NCI-H226 (cell line): Measurements from ENCODE around the gene FOXC1.

Experiments
- DNase-seq: peaks from one replicate; pipeline ENCODE4 v3.0.0-alpha.2; 2015

FOXC1 gene

DNA sequence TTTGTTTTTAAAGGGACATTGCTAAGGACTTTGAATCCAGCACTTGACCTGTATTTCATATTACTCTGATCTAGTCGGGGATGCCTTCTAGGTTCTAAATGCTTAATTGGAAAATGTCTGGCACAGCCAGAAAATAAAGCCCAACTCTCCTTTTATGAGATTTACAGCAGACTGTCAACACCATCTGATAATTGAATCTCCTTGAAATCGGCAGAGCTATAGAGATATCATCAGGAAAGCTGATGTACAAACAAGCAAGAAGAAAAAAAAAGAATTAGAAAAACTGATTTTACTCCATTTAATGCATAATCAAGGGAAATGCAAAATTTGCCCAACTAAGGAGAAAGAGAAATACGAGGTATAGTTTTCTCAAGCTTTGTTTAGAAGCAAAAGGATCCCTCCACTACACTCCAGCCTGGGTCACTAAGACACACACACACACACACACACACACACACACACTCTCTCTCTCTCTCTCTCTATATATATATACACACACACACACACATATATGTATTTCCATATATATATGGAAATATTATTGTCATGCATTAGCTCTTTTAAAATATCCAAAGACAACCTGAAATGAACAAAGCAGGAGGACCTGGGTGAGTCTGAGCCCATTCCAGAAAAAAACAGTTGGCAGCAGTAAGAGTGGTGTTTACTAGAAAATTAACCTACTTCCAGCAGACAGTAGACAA, 9.5 kb upstream of the FOXC1 start:
- no peak for DNase-seq

GRCh38 chr6:1600764-1601157, 9.0 kb upstream of the FOXC1 start:
- no peak for DNase-seq

DNA sequence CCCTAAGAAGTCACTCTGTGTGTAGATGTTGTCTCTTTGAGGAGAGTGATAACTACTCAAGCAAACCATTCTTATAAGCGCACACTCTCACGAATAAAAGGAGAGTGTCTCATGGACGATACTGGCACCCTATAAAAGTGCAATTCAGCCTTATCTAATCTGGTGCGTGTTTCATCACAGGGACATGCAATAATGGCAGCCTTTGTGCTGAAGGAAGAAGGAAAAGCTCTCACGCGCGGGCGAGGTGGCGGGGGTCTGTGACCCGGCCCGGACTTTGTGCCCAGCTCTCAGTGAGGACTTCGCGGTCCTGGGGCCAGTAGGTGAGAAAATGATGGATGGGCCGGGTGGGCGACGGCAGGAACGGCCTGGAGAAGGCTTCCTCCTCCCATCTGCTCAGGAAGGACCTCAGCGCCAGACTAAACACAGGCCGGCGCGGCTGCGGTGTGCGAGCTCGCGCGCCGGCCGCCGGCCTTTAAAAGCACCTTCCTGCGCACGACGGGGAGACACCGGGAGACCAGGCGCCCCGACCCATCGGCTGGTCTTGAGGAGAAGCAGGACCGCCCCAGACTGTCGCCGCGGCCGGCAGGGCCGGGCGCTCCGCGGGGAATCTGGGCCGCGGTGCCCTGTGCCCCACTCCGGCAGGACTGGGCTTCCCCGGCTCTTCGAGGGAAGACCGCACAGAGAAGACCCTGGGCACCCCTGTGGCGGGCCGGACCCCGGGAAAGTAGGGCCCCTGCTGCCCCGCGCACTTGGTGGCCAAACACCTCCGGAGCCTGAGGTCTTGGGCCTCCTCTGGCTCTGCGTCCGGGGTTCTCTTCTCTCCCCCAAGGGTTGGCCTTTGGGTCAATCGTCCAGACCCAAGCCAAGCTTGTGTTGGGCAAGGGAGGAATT, 8.3 kb upstream of the FOXC1 start:
- DNase-seq: no peak

GRCh38 chr6:1602049-1602713, 7.5 kb upstream of the FOXC1 start:
- DNase-seq: no peak

- DNase-seq: no peak
These were observed 6.0 kb upstream of the FOXC1 start for GRCh38 chr6:1603708-1604107.

- peak; percentile 43 for DNase-seq
These were observed 5.3 kb upstream of the FOXC1 start for GRCh38 chr6:1604158-1605003.

DNA sequence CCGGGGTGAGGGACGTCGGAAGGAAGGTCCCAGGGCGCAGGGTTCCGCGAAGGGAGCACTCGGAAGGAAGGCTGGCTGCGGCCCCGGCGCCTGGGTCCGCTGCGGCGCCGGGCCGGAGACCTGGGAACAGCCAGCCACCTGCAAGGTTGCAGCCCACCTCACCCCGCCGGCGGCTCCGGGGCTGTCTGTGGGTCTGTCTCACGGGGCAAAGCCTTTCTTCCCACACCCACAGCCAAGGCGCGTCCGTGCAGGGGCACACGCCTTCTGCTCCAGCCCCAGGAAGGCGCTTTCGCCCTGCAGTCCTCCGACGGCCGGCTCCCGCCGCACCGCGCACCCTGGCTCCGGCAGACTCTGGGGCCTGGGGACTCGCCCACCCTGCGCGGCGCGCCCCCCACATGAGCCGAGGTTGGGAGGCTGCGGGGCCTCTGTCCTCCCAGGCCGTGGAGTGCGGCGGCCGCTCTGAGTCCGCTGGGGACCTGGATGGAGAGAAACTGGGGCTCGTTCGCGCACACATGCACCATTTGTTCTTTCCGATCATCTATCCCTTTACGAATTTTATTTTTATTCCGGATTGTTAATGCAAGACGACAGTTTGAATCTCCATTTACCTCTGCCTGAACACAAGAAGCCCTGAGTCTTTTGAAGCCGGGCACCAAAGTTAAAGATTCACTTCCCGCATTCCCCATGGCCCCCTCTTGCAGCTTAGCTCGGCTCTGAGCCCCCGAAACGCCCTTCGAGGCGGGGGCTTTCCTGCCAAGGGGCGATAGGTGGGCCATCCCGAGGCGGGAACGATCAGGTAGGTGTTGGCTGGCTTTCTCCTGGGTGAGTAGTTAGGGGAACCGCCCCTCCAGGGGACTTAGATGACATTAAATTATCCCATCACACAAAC, 4.5 kb upstream of the FOXC1 start:
- no peak for DNase-seq

DNA sequence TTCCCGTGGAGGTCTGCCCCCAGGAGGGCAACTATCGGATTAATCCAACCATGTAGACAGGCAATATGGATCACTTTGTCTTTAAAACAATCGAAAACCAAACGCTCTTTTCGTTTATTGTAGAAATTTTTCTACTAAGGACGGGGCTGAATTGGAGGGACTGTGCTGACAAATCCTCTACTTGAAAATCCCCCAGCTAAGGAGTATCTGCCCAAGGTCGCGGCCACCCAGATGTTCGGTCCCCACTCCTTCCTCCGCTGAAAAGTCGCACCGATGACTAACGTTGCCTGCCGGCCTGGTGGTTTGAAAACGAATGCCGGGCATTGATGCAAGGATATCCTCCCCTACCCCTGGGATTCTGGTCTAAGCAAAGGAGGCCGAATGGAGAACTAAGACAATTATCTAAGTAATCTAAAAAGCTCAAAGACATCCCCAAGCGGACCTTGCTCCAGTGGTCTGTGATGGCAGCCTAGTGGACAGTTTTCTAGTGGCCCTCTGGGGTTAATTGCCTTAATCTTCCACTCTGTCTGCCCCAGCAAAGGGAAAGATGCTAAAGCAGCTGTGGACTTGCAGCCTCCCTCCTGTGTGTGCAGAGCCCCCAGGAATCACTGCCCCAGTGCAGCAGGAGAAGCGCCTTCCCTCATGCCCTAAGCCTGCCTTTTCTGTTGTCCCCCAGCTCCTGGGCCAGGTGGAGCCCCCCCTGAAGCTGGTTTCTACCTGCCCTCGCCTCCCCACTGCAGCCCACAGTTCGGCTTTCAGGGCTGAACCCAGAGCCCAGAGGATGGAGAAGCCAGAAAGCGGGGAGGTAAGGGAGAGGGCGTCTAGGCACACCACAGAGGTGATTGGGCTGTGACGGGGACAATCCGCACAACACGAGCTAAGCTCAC, 3.6 kb upstream of the FOXC1 start:
- DNase-seq: no peak

GRCh38 chr6:1606780-1607515, 2.8 kb upstream of the FOXC1 start:
- DNase-seq: no peak

DNA sequence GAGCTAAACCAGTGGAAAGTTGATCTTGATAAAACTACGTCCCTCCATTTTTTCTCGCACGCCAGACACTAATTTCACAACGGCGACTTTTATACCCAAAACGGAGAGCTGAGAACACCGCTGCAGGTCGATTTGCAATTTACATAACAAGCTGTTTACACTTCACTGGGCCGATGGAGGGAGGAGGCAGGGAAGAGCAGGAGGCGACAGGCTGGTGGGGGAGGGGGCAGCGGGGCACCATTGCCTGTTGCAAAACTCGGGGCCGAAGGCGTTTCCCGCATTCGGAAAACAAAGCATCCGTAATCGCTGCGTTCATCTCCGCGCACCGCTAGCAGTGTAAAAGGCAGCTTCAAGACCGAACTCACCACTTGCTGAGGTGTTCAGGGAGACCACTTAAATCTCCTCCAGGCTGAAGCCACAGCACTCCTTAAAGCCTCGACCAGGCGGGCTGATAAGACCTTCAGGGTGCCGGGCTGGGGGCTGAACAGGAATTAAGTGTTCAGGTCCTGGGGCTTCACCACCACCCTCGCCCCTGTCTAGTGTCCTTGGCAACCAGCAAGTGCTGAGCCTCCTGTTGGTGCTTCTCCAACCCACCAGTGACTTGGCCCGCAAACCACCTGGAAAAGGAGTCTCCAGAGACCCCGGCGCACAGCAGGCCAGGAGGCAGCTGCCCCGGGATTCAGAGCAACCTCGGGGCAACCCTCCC, 2.0 kb upstream of the FOXC1 start:
- DNase-seq: no peak

DNA sequence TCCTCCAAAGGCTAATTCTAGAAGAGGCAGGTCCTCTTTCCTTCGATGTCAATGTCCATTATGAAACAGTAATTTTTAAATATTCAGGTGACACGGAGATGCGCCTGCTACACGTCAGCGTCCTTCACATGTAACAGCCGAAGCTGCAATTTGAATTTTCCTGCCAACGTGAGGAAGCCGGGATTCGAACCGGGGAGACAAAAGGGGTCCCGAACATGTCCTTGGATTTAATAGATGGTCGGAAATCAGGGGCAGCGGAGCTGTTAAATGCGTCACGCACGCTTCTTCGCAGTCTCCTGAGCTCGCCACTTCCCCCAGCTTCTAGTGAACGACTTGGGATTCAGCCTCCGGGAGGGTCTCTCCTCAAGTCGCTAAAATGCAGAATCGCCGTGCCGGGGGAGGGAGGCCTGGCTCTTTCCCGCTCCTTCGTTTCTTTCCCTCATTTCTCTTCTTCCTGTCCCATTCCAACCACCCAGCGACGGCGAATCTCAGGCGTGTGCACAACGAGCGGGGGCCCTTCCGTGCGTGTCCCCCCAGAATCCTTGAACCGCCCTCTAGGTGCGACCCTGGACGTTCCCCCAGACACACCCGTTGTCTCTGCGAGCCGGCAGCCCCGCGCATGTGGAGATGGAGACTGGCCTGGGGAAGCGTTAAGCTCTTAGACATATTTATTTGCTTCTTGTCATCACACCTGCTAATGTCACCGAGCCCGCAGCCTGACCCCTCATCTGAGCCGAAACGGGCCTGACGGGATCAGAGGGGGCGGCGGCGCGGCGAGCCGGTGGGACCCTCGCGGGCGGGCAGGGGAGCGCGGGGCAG, 1.3 kb upstream of the FOXC1 start:
- no peak for DNase-seq

GRCh38 chr6:1609041-1609647, 571 bp upstream of the FOXC1 start:
- DNase-seq: no peak

DNA sequence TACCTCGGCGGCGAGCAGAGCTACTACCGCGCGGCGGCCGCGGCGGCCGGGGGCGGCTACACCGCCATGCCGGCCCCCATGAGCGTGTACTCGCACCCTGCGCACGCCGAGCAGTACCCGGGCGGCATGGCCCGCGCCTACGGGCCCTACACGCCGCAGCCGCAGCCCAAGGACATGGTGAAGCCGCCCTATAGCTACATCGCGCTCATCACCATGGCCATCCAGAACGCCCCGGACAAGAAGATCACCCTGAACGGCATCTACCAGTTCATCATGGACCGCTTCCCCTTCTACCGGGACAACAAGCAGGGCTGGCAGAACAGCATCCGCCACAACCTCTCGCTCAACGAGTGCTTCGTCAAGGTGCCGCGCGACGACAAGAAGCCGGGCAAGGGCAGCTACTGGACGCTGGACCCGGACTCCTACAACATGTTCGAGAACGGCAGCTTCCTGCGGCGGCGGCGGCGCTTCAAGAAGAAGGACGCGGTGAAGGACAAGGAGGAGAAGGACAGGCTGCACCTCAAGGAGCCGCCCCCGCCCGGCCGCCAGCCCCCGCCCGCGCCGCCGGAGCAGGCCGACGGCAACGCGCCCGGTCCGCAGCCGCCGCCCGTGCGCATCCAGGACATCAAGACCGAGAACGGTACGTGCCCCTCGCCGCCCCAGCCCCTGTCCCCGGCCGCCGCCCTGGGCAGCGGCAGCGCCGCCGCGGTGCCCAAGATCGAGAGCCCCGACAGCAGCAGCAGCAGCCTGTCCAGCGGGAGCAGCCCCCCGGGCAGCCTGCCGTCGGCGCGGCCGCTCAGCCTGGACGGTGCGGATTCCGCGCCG, 994 bp downstream of the FOXC1 start:
- no peak for DNase-seq

- DNase-seq: no peak
These were observed 1.5 kb downstream of the FOXC1 start for GRCh38 chr6:1611322-1611571.

- peak; percentile 23 for DNase-seq
These were observed 2.0 kb downstream of the FOXC1 start for GRCh38 chr6:1611572-1612298.

GRCh38 chr6:1612299-1612973, 2.7 kb downstream of the FOXC1 start:
- no peak for DNase-seq
